Thymus (tissue), 11 donors: ENCODE measurements around the gene ST3GAL3. TPM values are rescaled to one million over a fixed set of nuclear protein-coding genes. Genes with fewer than 3 reads are reported as not detected.

Source experiments
- DNase-seq, 9 donors: peaks; one replicate each; pipeline ENCODE4 v3.0.0-alpha.2; 2013; ENCODE audit warnings: low spot score in 9 of 9, low read depth in 6 of 9, missing footprints in 1 of 9
- H3K27ac ChIP-seq, 2 donors: one replicate each; pipeline ENCODE4 v1.5.1; 2013; ENCODE audit warnings: control low read depth in 1 of 2, low read depth in 1 of 2, low read length in 1 of 2, mild to moderate bottlenecking in 1 of 2, moderate library complexity in 1 of 2
- H3K27me3 ChIP-seq, 2 donors: one replicate each; pipeline ENCODE4 v1.5.1; 2013; ENCODE audit warnings: low read length in 1 of 2; ENCODE audit not compliant: control insufficient read depth in 2 of 2, insufficient read depth in 1 of 2
- H3K36me3 ChIP-seq, 2 donors: one replicate each; pipeline ENCODE4 v1.5.1; 2013; ENCODE audit warnings: low read length in 1 of 2, mild to moderate bottlenecking in 1 of 2, moderate library complexity in 1 of 2; ENCODE audit not compliant: control insufficient read depth in 2 of 2, insufficient read depth in 2 of 2
- H3K4me1 ChIP-seq, 2 donors: one replicate each; pipeline ENCODE4 v1.5.1; 2013; ENCODE audit warnings: low read length in 2 of 2; ENCODE audit not compliant: control insufficient read depth in 2 of 2, insufficient read depth in 2 of 2
- H3K4me3 ChIP-seq, 2 donors: one replicate each; pipeline ENCODE4 v1.5.1; 2013; ENCODE audit warnings: low read length in 2 of 2, control low read depth in 1 of 2, mild to moderate bottlenecking in 1 of 2
- H3K9me3 ChIP-seq, 2 donors: one replicate each; pipeline ENCODE4 v1.5.1; 2013; ENCODE audit warnings: low read length in 1 of 2, mild to moderate bottlenecking in 1 of 2; ENCODE audit not compliant: control insufficient read depth in 2 of 2, insufficient read depth in 1 of 2
- WGBS: extraction: QIAGEN DNeasy Blood & Tissue Kit; methylation state at CpG from one replicate; pipeline ENCODE4 v1.1.7; 2013; 5-methylcytosine and 5-hydroxymethylcytosine counted together
- polyA plus RNA-seq: library from polyadenylated mRNA; stranded (reverse); fragments of 200-250 nt; gene quantifications from one replicate; pipeline ENCODE4 v1.2.3, GENCODE V29; 2013
- total RNA-seq: library from RNA; stranded (reverse); fragments of 120-200 nt; gene quantifications from one replicate; pipeline ENCODE4 v1.2.4, GENCODE V29; 2013
- donor health status: healthy.

The ST3GAL3 gene
- total and polyA plus RNA-seq, 2 donors: 5.4 to 10.1 TPM

DNA sequence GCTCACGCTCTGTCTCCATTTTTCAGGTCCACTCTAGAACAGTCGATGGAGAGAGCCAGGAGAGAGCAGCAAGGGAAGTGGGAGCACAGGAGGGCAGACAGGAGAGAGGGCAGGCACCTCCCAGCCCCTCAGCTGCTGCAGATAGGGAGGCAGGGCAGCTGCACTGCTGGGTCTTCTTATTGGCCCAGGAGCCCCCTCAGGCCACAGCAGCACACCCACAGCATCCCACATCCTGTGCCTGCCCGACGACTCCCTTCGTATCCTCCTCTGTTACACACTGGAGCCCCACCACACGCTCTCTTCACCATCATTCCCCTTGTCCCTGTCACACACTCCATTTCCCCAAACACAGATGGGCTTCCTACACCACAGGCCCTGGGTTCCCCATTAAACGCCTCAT is 212.6 kb downstream of the ST3GAL3 start:
- H3K9me3 ChIP-seq: no peaks in the 10 kb centered on the region
- WGBS: 61% methylated on average over 7 of the region's 7 CpGs

DNA sequence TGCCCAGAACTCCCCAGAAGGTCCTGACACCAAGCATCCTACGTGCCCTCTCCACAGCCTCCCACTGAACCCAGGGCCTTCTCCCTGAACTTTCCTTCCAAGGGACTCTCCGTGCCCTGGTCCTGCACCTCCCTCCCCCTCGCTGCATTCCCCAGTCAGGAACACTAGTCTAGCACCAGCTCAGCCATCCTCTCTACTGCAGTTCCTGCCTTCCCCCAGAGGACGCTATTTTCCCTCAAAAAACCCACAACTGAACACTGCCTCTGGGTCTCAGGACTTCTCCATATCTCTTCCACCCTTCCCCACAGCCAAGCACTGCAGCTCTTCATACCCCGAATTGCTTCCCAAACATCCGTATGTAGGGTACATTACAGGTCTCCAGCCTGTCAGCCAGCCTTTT is 213.7 kb downstream of the ST3GAL3 start:
- Histone ChIP-seq H3K9me3 (no peaks in the 10 kb centered on the region), H3K4me3 (no peak overlapping the region), H3K27ac (no peak overlapping the region), H3K27me3 (no peaks in the 10 kb centered on the region), H3K36me3 (peaks cover 3 to 6% of the 10 kb centered on the region in 2 donors), H3K4me1 (peaks cover 0 to 4% of the 10 kb centered on the region in 2 donors)
- WGBS: 99% methylated on average over 6 of the region's 6 CpGs
- no peak for DNase-seq

More for the DNA sequence above, 212.6 kb downstream of the ST3GAL3 start:
- Histone ChIP-seq H3K36me3 (peaks cover 0 to 3% of the 10 kb centered on the region in 2 donors), H3K4me3 (no peak overlapping the region), H3K4me1 (peaks cover 0 to 4% of the 10 kb centered on the region in 2 donors), H3K27ac (no peak overlapping the region), H3K27me3 (no peaks in the 10 kb centered on the region)
- no peak for DNase-seq

DNA sequence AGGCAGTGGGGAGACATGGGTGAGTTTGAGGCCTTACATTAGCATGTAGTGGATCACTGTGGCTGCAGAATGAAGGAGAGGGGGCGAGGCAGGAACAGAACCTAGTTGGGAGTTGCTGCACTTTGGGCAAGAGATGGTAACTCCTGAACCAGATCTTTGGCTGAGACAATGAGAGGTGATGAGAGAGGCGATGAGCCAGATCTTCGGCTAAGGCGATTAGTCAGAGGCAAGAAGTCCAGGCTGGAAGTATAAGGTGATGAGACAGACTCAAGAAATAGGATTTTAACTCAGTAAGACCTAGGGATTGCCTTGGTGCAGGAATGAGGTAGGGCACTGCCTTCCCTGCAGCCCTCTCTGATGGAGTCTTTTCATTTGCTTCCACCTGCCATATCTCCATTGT is 217.2 kb downstream of the ST3GAL3 start:
- Histone ChIP-seq H3K4me3 (no peak overlapping the region), H3K27me3 (no peaks in the 10 kb centered on the region), H3K27ac (no peak overlapping the region), H3K4me1 (peaks cover 0 to 4% of the 10 kb centered on the region in 2 donors), H3K36me3 (peaks cover 3 to 6% of the 10 kb centered on the region in 2 donors), H3K9me3 (no peaks in the 10 kb centered on the region)
- 91% methylated on average over 4 of the region's 4 CpGs for WGBS
- no peak for DNase-seq

DNA sequence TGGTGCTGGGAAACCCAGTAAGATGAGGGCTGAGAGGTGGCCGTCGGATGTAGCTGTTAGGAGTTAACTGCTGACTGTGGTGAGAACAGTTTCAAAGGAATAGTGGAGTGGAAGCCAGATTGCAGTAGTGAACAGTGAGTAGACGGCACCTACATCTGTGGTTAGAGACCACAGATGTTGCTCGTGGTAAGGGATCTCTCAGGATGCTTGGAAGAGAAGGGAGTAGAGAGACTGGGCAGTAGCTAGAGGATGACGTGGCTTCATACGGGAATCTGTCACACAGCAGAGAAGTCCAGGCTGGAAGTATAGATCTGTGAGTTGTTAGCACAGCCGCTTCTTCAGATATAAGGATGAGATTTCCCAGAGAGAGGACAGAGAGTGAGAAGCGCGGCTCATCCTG is 218.5 kb downstream of the ST3GAL3 start:
- DNase-seq: no peak
- Histone ChIP-seq H3K4me3 (no peak overlapping the region), H3K36me3 (peaks cover 3% of the 10 kb centered on the region in 2 donors), H3K4me1 (no peaks in the 10 kb centered on the region), H3K9me3 (no peaks in the 10 kb centered on the region), H3K27me3 (no peaks in the 10 kb centered on the region), H3K27ac (no peak overlapping the region)
- WGBS: 95% methylated on average over 9 of the region's 9 CpGs

DNA sequence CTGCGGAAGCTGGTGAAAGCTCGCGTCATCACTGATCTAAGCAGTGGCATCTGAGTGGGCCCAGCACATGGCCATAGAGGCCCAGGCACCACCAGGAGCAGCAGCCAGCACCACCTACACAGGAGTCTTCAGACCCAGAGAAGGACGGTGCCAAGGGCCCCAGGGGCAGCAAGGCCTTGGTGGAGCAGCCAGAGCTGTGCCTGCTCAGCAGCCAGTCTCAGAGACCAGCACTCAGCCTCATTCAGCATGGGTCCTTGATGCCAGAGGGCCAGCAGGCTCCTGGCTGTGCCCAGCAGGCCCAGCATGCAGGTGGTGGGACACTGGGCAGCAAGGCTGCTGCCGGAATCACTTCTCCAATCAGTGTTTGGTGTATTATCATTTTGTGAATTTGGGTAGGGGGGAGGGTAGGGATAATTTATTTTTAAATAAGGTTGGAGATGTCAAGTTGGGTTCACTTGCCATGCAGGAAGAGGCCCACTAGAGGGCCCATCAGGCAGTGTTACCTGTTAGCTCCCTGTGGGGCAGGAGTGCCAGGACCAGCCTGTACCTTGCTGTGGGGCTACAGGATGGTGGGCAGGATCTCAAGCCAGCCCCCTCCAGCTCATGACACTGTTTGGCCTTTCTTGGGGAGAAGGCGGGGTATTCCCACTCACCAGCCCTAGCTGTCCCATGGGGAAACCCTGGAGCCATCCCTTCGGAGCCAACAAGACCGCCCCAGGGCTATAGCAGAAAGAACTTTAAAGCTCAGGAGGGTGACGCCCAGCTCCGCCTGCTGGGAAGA is 223.0 kb downstream of the ST3GAL3 start:
- DNase-seq: no peak
- Histone ChIP-seq H3K4me1 (peaks cover 3 to 16% of the 10 kb centered on the region in 2 donors), H3K4me3 (no peak overlapping the region), H3K36me3 (peaks cover 3% of the 10 kb centered on the region in 2 donors), H3K9me3 (peaks cover 0 to 3% of the 10 kb centered on the region in 2 donors), H3K27ac (no peak overlapping the region), H3K27me3 (peaks cover 7 to 37% of the 10 kb centered on the region in 2 donors)
- 99% methylated on average over 10 of the region's 10 CpGs for WGBS

DNA sequence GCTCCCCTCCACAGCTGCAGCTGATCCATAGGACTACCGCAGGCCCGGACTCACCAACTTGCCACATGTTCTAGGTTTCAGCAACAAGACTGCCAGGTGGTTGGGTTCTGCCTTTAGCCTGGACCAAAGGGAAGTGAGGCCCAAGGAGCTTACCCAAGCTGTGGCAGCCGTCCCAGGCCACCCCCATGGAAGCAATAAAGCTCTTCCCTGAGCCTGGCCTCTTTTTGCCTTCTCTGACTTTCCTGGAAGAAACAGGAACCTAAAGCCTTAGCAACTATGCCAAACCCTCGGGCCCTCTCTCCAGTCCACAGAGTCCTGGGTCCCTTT is 223.6 kb downstream of the ST3GAL3 start:
- peaks cover 12 to 42% of the 10 kb centered on the region in 2 donors for H3K27me3 ChIP-seq
- H3K4me1 ChIP-seq: peaks cover 3 to 16% of the 10 kb centered on the region in 2 donors
- H3K36me3 ChIP-seq: peaks cover 0 to under 1% of the 10 kb centered on the region in 2 donors
- DNase-seq: no peak
- H3K27ac ChIP-seq: no peak overlapping the region
- no peak overlapping the region for H3K4me3 ChIP-seq
- WGBS: 83% methylated on average over 4 of the region's 4 CpGs
- peaks cover 0 to 3% of the 10 kb centered on the region in 2 donors for H3K9me3 ChIP-seq

DNA sequence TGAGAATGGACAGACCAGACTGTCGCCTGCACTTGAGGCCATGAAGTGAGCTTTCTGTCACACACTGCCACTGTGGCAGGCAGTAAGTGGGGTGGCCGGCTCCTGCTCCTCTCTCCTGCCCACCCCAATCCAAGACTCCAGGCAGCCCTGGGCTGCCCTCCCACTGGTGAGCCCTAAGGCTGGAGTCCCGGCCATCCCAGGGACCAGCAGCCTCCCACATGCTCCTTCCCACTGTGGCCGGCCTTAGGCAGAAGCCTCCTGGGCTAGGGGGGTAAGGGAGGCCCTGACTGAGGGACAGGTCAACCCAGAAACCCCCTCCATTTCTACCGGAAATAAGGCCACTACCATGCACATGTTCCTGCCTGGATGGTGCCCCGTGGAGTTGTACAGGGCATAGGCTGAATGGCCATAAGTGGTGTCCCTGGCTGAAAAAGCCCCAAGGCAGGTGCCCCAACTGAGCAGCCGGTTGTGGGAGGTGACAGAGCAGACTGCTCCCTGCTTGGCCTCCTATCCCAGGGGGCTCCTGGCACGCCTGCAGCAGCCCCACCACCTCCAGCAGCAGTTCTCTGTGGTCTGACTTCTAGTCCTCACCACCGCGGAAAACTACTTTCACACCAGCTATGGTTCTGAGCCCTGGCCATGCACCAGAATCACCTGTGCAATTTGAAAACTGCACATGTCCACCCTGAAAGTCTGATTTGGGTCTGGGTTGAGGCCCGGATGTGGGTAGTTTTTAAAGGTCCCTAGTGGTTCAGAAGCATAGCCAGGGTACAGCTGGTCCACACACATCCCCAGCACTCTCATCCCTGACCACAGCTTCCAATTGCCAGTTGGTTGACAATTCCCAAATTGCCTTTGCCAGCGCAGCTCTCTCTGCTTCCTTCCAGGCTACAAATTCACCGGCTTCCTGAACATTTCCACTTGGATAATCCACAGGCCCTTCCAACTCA is 224.7 kb downstream of the ST3GAL3 start:
- H3K36me3 ChIP-seq: no peaks in the 10 kb centered on the region
- peaks cover 6 to 16% of the 10 kb centered on the region in 2 donors for H3K4me1 ChIP-seq
- no peak overlapping the region for H3K27ac ChIP-seq
- H3K27me3 ChIP-seq: peaks cover 20 to 50% of the 10 kb centered on the region in 2 donors
- 98% methylated on average over 13 of the region's 13 CpGs for WGBS
- no peak for DNase-seq
- H3K4me3 ChIP-seq: no peak overlapping the region
- peaks cover 0 to 3% of the 10 kb centered on the region in 2 donors for H3K9me3 ChIP-seq

DNA sequence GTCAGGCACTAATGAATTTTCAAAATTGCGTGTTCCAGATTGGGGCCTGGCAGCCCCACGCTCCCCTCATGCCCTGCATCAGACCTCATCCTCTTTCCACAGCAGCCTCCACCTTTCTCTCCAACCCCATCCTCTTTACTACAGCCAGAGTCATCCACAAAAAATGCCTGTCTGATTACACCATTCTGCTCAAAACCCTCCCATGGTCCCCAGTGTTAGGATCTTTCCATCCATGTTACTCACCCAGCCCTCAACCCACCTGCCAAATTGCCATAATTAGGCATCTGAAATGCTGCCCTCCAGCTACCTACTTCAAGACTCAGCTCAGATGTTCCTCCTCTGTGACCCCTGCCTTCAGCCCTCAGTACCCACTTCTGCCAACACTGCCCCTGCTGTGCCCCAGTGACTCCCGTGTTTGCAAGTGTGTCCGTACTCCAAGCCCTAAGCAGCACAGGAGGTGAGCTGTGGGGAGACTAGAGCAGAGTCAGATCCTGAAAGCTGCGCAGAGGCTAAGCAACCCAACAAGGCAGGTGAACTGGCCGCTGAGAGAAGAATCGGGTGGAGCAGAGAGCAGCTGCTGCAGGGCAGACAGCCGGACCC is 225.6 kb downstream of the ST3GAL3 start:
- DNase-seq: no peak
- Histone ChIP-seq H3K27me3 (peaks cover 20 to 54% of the 10 kb centered on the region in 2 donors), H3K9me3 (peaks cover 0 to 3% of the 10 kb centered on the region in 2 donors), H3K4me1 (peaks cover 6 to 16% of the 10 kb centered on the region in 2 donors), H3K27ac (no peak overlapping the region), H3K36me3 (no peaks in the 10 kb centered on the region), H3K4me3 (no peak overlapping the region)
- 37% methylated on average over 8 of the region's 8 CpGs for WGBS
